GM21723 (cell line): Measurements from ENCODE around the gene TMPO.
"Not testable (repeated sequence)": the region's sequence is repeated elsewhere in the genome, so short reads cannot be mapped to it uniquely, and the experiment has no call there.

Experiments used
- ATAC-seq: cut with Tn5 transposase; IDR thresholded peaks from one replicate; pipeline ENCODE4 v1.9.1; 2021; ENCODE audit warnings: mild to moderate bottlenecking, moderate library complexity; ENCODE audit not compliant: unreplicated experiment

TMPO gene

GRCh38 chr12:98515287-98516110 lies at the start of gene TMPO:
Gene TMPO, plus strand, starts transcription at chr12:98515590. Its CDS starts 278 bp downstream, at chr12:98515868.
- peak; percentile 81 for ATAC-seq

DNA sequence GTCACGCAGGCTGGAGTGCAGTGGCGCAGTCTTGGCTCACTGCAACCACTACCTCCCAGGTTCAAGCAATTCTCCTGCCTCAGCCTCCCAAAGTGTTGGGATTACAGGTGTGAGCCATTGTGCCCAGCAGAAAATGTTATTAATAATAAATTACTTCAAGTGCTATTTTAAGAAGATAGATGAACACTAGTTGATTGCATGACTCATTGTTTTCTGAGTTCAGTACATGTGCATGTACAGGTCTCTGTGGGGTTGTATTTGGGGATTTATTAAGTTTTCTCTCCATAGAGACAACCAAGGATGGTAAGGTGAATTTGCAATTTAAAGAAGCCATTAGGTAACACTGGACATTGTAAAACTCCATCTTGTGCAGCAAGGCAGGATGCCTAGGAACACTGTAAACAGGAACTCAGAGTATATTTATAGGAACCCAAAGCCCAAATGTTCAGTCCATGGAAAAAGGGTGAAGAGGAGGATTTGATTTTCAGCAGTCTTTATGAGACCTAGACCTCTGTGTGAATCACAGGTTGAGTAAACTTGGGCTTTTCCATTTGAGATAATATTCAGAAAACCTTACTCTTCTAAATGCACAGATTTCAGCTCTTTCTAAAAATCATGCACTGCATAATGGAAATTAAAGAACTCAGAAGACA lies 49.3 kb upstream of the TMPO start:
- no peak for ATAC-seq

DNA sequence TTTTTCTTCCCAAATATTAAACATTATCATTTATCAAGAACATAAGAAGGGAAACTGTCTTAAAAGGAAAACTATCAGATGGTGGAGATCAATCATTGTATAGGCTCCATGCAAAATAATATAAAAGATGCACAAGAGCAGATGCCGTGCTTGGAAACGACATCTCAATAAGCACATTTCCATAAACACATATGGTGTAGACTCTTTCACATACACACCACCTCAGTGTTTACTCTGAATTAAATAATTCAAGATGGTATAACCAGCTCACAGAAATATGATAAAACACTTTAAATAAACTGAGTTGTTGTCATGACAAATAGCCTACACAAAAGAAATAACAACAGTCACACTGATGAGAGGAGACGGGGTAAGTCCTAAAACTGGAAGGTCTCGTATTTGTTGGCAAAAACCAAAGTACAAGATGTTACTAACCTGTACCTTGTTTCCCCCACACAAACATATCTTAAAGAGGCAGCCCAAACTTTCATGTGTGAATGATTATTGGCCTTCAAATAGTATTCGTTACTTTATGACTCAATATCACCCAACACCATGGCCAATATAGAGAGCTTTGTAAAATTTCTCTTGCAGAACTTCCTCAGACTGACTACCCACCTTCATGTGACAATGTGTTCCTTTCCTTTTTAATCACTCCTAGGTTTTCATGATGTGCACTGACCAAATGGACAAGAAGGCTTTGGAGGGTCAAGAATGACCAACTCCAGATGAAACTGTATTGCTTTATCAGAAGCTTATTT lies 48.6 kb upstream of the TMPO start:
- no peak for ATAC-seq

DNA sequence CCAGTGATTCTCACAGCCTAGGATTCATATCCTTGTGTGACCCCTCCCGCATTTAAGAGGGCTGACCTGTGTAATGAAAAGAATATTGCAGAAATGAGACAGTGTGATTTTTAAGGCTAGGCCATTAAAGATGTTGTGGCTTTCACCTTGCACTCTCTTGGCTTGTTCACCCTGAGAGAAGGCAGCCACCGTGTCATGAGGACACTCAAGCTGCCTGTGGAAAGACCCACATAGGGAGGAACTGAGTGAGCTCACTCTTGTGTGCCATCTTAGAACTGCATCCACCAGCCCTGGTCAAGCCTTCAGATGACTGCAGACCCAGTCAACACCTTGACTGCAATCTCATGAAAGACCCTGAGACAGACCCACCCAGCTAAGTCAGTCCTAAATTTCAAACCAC lies 46.3 kb upstream of the TMPO start:
- no peak for ATAC-seq

GRCh38 chr12:98470469-98471082 lies 44.8 kb upstream of the TMPO start:
- no peak for ATAC-seq

- ATAC-seq: no peak
These were observed 44.3 kb upstream of the TMPO start for GRCh38 chr12:98471085-98471484.

DNA sequence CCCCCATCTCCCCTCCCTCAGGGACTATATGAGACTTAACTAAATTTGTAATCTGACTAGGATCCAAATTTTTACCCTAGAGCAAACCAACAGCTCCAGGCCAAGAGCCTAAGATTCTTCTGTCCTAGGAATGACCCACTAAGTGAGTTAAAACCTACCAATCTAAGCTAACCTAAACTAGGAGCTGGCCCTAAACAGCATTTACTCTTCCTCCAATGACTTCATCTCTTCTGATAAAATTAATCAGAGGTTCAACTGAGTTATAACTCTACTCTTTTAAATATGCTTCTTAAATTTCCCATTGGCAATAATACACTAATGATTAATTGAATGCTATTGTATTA lies 39.9 kb upstream of the TMPO start:
- no peak for ATAC-seq

DNA sequence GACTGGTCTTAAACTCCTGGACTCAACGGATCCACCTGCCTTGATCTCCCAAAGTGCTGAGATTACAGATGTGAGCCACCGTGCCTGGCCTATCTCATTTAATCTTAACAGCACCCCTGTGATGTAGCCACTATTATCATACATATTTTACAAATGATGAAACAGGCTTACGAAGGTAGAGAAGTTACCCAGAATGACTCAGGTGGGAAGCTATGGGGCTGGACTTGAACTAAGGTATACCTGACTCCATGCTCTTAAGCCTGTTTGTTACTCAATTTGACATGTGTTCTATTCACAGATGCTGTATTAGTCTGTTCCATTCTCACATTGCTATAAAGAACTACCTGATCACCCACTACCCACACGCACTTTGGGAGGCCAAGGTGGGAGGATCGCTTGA lies 36.8 kb upstream of the TMPO start:
- no peak for ATAC-seq

- no peak for ATAC-seq
These were observed 31.5 kb upstream of the TMPO start for GRCh38 chr12:98483621-98484503.

DNA sequence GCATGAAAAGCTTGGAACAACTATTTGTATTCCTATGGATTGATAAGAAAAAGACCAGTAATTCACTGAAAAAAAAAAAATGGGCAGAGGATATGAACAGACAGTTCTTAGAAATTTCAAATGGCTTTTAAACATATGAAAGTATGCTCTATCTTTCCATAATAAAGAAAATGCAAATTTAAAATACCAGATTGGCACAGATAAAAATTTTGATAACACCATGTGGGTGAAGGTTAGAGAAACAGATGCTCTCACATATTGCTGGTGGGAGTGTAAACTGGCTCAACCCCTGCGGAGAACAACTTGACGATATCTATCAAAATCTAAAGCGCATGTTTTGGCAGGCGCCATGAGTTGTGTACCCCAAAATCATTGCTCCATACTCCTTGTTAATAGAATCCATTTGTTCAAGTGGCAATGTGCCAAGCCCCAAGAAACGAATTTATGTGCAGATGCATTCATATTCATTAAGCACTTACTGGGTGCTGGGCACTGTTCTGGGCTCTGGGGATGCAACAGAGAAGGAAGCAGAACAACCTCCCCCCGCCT lies 29.5 kb upstream of the TMPO start:
- no peak for ATAC-seq

GRCh38 chr12:98488416-98488815 lies 27.0 kb upstream of the TMPO start:
- ATAC-seq: not testable (repeated sequence)

GRCh38 chr12:98489176-98489575 lies 26.2 kb upstream of the TMPO start:
- no peak for ATAC-seq

GRCh38 chr12:98490501-98491453 lies 24.6 kb upstream of the TMPO start:
- ATAC-seq: peak; percentile 90

- ATAC-seq: no peak
These were observed 22.7 kb upstream of the TMPO start for GRCh38 chr12:98492580-98493140.

DNA sequence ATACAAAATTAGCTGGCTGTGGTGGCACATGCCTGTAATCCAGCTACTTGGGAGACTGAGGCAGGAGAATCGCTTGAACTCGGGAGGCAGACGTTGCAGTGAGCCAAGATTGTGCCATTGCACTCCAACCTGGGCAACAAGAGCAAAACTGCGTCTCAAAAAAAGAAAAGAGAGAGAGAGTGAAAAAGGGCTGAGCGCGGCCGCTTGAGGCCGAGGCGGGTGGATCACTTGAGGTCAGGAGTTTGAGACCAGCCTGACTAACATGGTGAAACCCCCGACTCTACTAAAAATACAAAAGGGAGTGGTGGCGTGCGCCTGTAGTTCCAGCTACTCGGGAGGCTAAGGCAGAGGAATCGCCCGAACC lies 14.1 kb upstream of the TMPO start:
- ATAC-seq: not testable (repeated sequence)

DNA sequence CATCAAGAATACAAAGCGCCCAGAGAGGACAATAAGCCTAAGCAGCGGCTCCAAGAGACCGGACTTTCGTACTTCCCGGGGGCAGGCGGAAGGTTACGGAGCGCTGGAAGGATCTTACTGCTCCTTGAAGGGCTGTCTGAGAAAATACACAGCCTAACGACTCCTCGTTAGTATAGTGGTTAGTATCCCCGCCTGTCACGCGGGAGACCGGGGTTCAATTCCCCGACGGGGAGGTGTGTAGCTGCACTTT lies 12.1 kb upstream of the TMPO start:
- peak; percentile 65 for ATAC-seq

- peak; percentile 80 for ATAC-seq
These were observed 11.6 kb upstream of the TMPO start for GRCh38 chr12:98503592-98504367.

DNA sequence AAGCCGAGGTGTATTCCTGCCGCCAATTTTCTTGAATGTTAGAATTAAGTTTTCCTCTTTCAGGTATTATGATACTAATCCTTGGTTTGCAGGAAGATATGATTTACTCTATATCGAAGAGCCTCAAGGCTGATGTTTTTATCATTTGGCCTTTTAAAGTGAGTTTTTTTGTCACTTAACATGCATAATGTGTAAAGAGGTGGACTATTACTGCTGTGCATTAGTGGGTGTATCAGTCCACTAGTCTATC lies 11.1 kb upstream of the TMPO start:
- peak; percentile 4 for ATAC-seq

DNA sequence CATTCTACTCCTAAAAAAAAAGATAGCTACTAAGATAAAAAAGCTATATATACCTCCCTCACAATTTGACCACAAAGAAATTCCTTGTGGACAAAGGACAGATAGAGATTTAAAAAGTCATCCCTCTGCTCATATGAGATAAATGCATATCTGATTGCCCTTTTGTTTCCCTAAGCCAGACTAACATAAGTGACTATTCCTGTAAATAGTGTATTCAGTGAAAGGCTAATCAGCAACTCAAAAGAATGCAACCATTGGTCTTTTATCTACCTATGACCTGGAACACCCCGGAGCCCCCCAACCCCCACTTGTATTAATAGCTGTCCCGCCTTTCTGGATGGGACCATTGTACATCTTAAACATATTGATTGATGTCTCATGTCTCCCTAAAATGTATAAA lies 6.3 kb upstream of the TMPO start:
- no peak for ATAC-seq
